Measurements from ENCODE around the gene SMIM35. TPM values are rescaled to one million over a fixed set of nuclear protein-coding genes. Genes with fewer than 3 reads are reported as not detected.

SMIM35 gene
- total RNA-seq, 1 experiment from 2014 or later, result not detected

- no peak overlapping the region for H3K9ac ChIP-seq (ENCODE audit: low read length)
- H2AFZ ChIP-seq (ENCODE audit: low read length), result no peak overlapping the region
- no TSS peak for BruUV-seq (replicated peaks)
- no peak for DNase-seq
- no peaks in the 10 kb centered on the region for H3F3A ChIP-seq (ENCODE audit: low read length, unreplicated experiment)
- intact Hi-C loops (cut with micrococcal nuclease), result no loop called here
- no peak for ATAC-seq
- no peaks in the 10 kb centered on the region for H3K9me3 ChIP-seq (ENCODE audit: low read length)
- CTCF ChIA-PET, result no interaction called here
- H3K4me1 ChIP-seq (ENCODE audit: insufficient read depth, low read length), result no peaks in the 10 kb centered on the region
- H3K36me3 ChIP-seq (ENCODE audit: low read depth, low read length), result no peaks in the 10 kb centered on the region
- peaks cover 90% of the 10 kb centered on the region for H3K27me3 ChIP-seq (ENCODE audit: low read length)
- POLR2A ChIA-PET (ENCODE audit: unreplicated experiment), result no interaction called here
- no peaks in the 10 kb centered on the region for H4K20me1 ChIP-seq (ENCODE audit: low read length)
- H3K79me2 ChIP-seq (ENCODE audit: low read length), result no peaks in the 10 kb centered on the region
- no peak overlapping the region for H3K27ac ChIP-seq (ENCODE audit: low read length)
- H3K4me2 ChIP-seq (ENCODE audit: low read length), result no peak overlapping the region
- no peak overlapping the region for H3K4me3 ChIP-seq (ENCODE audit: low read length)
- TF ChIP-seq EZH2phosphoT487 (IDR thresholded peaks at IDR 0.05; ENCODE audit: borderline replicate concordance, low read length), result no peak
- no peak for TF ChIP-seq CTCF (conservative IDR thresholded peaks at IDR 0.05; ENCODE audit: low read depth, low read length)
- TF ChIP-seq EZH2 (IDR thresholded peaks at IDR 0.05; ENCODE audit: low read length, unreplicated experiment), result no peak
- no peaks in the 10 kb centered on the region for H3K9me2 ChIP-seq (replicated peaks; ENCODE audit: low read length)
These were observed 69.7 kb downstream of the SMIM35 start for GRCh38 chr11:118017111-118017510.

- Histone ChIP-seq H2AFZ (ENCODE audit: low read length) (no peak overlapping the region), H3K27me3 (ENCODE audit: low read length) (peaks cover 93% of the 10 kb centered on the region), H3K79me2 (ENCODE audit: low read length) (no peaks in the 10 kb centered on the region), H4K20me1 (ENCODE audit: low read length) (no peaks in the 10 kb centered on the region), H3K9me2 (replicated peaks; ENCODE audit: low read length) (no peaks in the 10 kb centered on the region), H3K9me3 (ENCODE audit: low read length) (no peaks in the 10 kb centered on the region), H3K27ac (ENCODE audit: low read length) (no peak overlapping the region), H3K36me3 (ENCODE audit: low read depth, low read length) (no peaks in the 10 kb centered on the region), H3F3A (ENCODE audit: low read length, unreplicated experiment) (no peaks in the 10 kb centered on the region), H3K4me3 (ENCODE audit: low read length) (no peak overlapping the region), H3K4me1 (ENCODE audit: insufficient read depth, low read length) (no peaks in the 10 kb centered on the region), H3K9ac (ENCODE audit: low read length) (no peak overlapping the region), H3K4me2 (ENCODE audit: low read length) (no peak overlapping the region)
- intact Hi-C loops (cut with micrococcal nuclease), result no loop called here
- BruUV-seq (replicated peaks), result no TSS peak
- CTCF ChIA-PET, result no interaction called here
- DNase-seq (no peak), ATAC-seq (no peak)
- TF ChIP-seq EZH2phosphoT487 (IDR thresholded peaks at IDR 0.05; ENCODE audit: borderline replicate concordance, low read length), result no peak
- no peak for TF ChIP-seq EZH2 (IDR thresholded peaks at IDR 0.05; ENCODE audit: low read length, unreplicated experiment)
- TF ChIP-seq CTCF (conservative IDR thresholded peaks at IDR 0.05; ENCODE audit: low read depth, low read length), result no peak
- POLR2A ChIA-PET (ENCODE audit: unreplicated experiment), result no interaction called here
These were observed 70.7 kb downstream of the SMIM35 start for GRCh38 chr11:118016104-118016503.

GRCh38 chr11:118015385-118015841 is 71.3 kb downstream of the SMIM35 start:
- no peaks in the 10 kb centered on the region for H3K9me2 ChIP-seq (replicated peaks; ENCODE audit: low read length)
- TF ChIP-seq EZH2phosphoT487 (IDR thresholded peaks at IDR 0.05; ENCODE audit: borderline replicate concordance, low read length), result no peak
- TF ChIP-seq CTCF (conservative IDR thresholded peaks at IDR 0.05; ENCODE audit: low read depth, low read length), result no peak
- no peak for TF ChIP-seq EZH2 (IDR thresholded peaks at IDR 0.05; ENCODE audit: low read length, unreplicated experiment)
- intact Hi-C loops (cut with micrococcal nuclease), result no loop called here
- no TSS peak for BruUV-seq (replicated peaks)
- no peak overlapping the region for H2AFZ ChIP-seq (ENCODE audit: low read length)
- peaks cover 93% of the 10 kb centered on the region for H3K27me3 ChIP-seq (ENCODE audit: low read length)
- ATAC-seq (no peak), DNase-seq (no peak)
- ChIA-PET CTCF (no interaction called here), POLR2A (ENCODE audit: unreplicated experiment) (no interaction called here)
- no peaks in the 10 kb centered on the region for H3K36me3 ChIP-seq (ENCODE audit: low read depth, low read length)
- H3K4me2 ChIP-seq (ENCODE audit: low read length), result no peak overlapping the region
- no peaks in the 10 kb centered on the region for H3F3A ChIP-seq (ENCODE audit: low read length, unreplicated experiment)
- H3K9ac ChIP-seq (ENCODE audit: low read length), result no peak overlapping the region
- no peak overlapping the region for H3K4me3 ChIP-seq (ENCODE audit: low read length)
- H3K27ac ChIP-seq (ENCODE audit: low read length), result no peak overlapping the region
- no peaks in the 10 kb centered on the region for H3K79me2 ChIP-seq (ENCODE audit: low read length)
- H4K20me1 ChIP-seq (ENCODE audit: low read length), result no peaks in the 10 kb centered on the region
- H3K4me1 ChIP-seq (ENCODE audit: insufficient read depth, low read length), result no peaks in the 10 kb centered on the region
- H3K9me3 ChIP-seq (ENCODE audit: low read length), result no peaks in the 10 kb centered on the region

All from PC-3 (cell line).